ENCODE measurements around the gene SPATS1.

GRCh38 chr6:44329858-44330257, 12.6 kb upstream of the SPATS1 start:
- TF ChIP-seq CTCF (IDR thresholded peaks at IDR 0.05) (no peak), POLR2A (IDR thresholded peaks at IDR 0.05) (no peak)

Data from heart left ventricle (tissue), 13 donors.